ENCODE results near the gene LTA. TPM values are rescaled to one million over a fixed set of nuclear protein-coding genes. Genes with fewer than 3 reads are reported as not detected.

LTA gene
- not detected for polyA plus RNA-seq (ENCODE audit: insufficient read length)

GRCh38 chr6:31572041-31572911, at the start of gene LTA:
TSS of gene LTA (plus strand) at chr6:31572289. CDS start at chr6:31572743, 454 bp downstream.
- DNase-seq = no peak

- DNase-seq = no peak
Measured at GRCh38 chr6:31525553-31525931, 46.5 kb upstream of the LTA start.

GRCh38 chr6:31525932-31526591, 46.0 kb upstream of the LTA start:
- DNase-seq = no peak

- no peak for DNase-seq
Measured at GRCh38 chr6:31528307-31528777, 43.7 kb upstream of the LTA start.

- no peak for DNase-seq
Measured at GRCh38 chr6:31528821-31529328, 43.2 kb upstream of the LTA start, which contains the start of gene MCCD1. TSS of gene MCCD1 (plus strand) at chr6:31528962. CDS start at chr6:31529015, 53 bp downstream.

- no peak for DNase-seq
Measured at GRCh38 chr6:31529329-31530150, 42.5 kb upstream of the LTA start.

- DNase-seq = no peak
Measured at GRCh38 chr6:31530659-31531058, 41.4 kb upstream of the LTA start.

- no peak for DNase-seq
Measured at GRCh38 chr6:31531162-31531561, 40.9 kb upstream of the LTA start.

GRCh38 chr6:31531771-31532643, 40.1 kb upstream of the LTA start:
- DNase-seq = no peak

GRCh38 chr6:31532644-31533454, 39.2 kb upstream of the LTA start:
- no peak for DNase-seq

- no peak for DNase-seq
Measured at GRCh38 chr6:31533455-31533841, 38.6 kb upstream of the LTA start.

GRCh38 chr6:31534011-31534410, 38.1 kb upstream of the LTA start:
- no peak for DNase-seq

GRCh38 chr6:31534521-31535040, 37.5 kb upstream of the LTA start:
- no peak for DNase-seq

- no peak for DNase-seq
Measured at GRCh38 chr6:31535538-31536324, 36.4 kb upstream of the LTA start.

GRCh38 chr6:31538805-31539400, 33.2 kb upstream of the LTA start:
- no peak for DNase-seq

- no peak for DNase-seq
Measured at GRCh38 chr6:31540640-31541039, 31.4 kb upstream of the LTA start.

GRCh38 chr6:31541059-31541657, 30.9 kb upstream of the LTA start:
- DNase-seq = no peak

GRCh38 chr6:31541658-31542521, 30.2 kb upstream of the LTA start, which contains the start of gene DDX39B:
TSS of gene DDX39B (minus strand) at chr6:31542003. CDS start at chr6:31540532, 1,471 bp downstream.
- DNase-seq = peak; percentile 97

All from hindlimb muscle (tissue), 1 donor.